ENCODE measurements around the gene FSTL3. TPM values are rescaled to one million over a fixed set of nuclear protein-coding genes. Genes with fewer than 3 reads are reported as not detected.

Gene FSTL3
- total and polyA plus RNA-seq, 2 of the 13 experiments (the other 11 are each of a cell fraction or from before 2014, with no cell fraction given): 13.5 to 15.6 TPM

DNA sequence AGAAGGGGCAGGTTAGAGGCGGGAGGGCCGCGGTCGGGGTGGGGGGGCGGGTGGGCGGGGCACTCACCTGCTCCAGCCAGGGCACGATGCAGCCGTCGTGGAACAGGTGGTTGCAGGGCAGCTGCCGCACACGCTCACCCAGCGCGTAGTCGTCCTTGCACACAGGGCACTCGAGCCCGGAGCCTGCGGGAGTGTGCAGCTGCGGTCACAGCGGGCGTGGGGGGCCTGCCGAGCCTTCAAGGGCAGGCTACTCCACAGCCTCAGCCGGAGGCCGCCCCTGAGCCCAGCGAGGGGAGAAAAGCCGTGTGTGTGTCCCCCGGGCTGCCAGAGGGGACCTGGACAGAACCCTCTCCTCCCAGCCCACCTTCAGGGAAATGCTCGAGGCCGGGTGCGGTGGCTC lies 27.9 kb upstream of the FSTL3 start (continued):
- TF ChIP-seq ZNF691 (CRISPR knock-in tag; IDR thresholded peaks at IDR 0.05; ENCODE audit: borderline replicate concordance, low read depth): no peak
- TF ChIP-seq, protein P1, sequence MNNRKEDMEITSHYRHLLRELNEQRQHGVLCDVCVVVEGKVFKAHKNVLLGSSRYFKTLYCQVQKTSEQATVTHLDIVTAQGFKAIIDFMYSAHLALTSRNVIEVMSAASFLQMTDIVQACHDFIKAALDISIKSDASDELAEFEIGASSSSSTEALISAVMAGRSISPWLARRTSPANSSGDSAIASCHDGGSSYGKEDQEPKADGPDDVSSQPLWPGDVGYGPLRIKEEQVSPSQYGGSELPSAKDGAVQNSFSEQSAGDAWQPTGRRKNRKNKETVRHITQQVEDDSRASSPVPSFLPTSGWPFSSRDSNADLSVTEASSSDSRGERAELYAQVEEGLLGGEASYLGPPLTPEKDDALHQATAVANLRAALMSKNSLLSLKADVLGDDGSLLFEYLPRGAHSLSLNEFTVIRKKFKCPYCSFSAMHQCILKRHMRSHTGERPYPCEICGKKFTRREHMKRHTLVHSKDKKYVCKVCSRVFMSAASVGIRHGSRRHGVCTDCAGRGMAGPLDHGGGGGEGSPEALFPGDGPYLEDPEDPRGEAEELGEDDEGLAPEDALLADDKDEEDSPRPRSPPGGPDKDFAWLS (CRISPR knock-in tag; IDR thresholded peaks at IDR 0.05; ENCODE audit: borderline replicate concordance): no peak
- TF ChIP-seq TAF15 (IDR thresholded peaks at IDR 0.05; ENCODE audit: low read depth, low read length, poor library complexity, severe bottlenecking): no peak
- no peak for TF ChIP-seq FOXP4 (CRISPR knock-in tag; IDR thresholded peaks at IDR 0.05)

DNA sequence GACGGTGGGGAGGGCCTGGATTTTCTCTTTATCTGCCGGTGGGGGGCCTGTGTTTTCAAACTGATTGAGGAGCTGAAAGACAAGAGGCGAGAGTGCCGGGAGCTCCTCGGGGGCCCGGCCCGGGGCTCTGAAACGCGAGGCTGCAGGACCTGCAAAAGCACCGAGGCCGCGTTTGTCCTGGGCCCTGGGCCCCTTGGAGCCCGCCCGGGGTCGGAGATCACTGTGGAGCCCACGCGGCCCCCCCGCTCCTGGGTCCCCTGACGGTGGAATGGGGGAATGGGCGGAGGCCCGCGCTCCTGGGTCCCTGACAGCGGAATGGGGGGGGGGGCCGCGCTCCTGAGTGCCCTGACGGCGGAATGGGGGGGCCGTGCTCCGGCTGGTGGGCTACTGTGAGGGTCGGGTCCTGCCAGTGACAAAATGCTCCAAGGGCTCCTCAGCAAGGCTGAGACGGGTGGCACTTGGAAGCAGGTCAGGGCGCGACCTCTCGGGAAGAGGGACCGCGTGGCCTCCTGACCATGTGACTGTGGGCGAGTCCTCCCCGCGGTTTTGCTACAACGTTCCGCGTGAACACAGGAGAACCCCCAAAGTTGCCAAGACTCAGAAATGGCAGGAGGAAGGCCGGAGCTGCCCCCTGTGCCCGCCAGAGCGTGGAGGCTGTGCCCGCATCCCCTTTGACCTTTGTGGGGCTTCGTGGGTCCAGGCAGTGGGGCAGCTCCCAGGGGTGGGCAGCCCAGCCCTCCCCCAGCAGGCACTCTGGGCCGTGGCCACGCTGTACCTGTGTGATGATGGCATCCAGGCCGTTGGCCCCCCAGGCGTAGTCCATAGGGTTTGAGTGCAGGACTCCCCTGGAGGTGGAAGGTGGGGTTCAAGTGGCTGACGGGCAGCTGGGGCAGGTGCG lies 27.0 kb upstream of the FSTL3 start:
- DNase-seq (ENCODE audit: low spot score) (no peak), FAIRE-seq (no peak), ATAC-seq (no peak)
- peaks cover 30% of the 10 kb centered on the region; the same call in 1 of the 2 replicates for H4K20me1 ChIP-seq (ENCODE audit: insufficient read depth, low read length)
- TF ChIP-seq MLLT10 (CRISPR knock-in tag; IDR thresholded peaks at IDR 0.05) (no peak), RBM22 (optimal IDR thresholded peaks at IDR 0.05; ENCODE audit: low read length) (peak; percentile 23), UBTF (CRISPR knock-in tag; IDR thresholded peaks at IDR 0.05) (no peak), RBFOX2 (IDR thresholded peaks at IDR 0.05; ENCODE audit: low read depth, low read length) (0 out of 2 replicates have a peak, but pooled peaks have one; percentile 17), AGO2 (optimal IDR thresholded peaks at IDR 0.05; ENCODE audit: low read depth, low read length) (peak; percentile 68), ZNF619 (CRISPR knock-in tag; IDR thresholded peaks at IDR 0.05) (no peak), XBP1 (CRISPR knock-in tag; IDR thresholded peaks at IDR 0.05) (no peak)
- intact Hi-C loops (cut with micrococcal nuclease; ENCODE audit: unreplicated experiment): no loop called here
- H3K4me2 ChIP-seq (ENCODE audit: low read depth, low read length): no peak overlapping the region
- H3K4me1 ChIP-seq (ENCODE audit: insufficient read depth, low read length): no peaks in the 10 kb centered on the region
- H3K27ac ChIP-seq (ENCODE audit: extremely low read length, insufficient read depth, low read length): no peak overlapping the region
- in situ Hi-C loops (cut with HindIII; ENCODE audit: extremely low pct_ligation_motif_present, low pct_unique_long_range_greater_than_20kb): no loop called here
- H3K79me2 ChIP-seq (ENCODE audit: insufficient read depth, low read length): peaks cover 21% of the 10 kb centered on the region
- H2AFZ ChIP-seq (ENCODE audit: low read length): no peak overlapping the region
- ChIA-PET CTCF (ENCODE audit: low intra/inter-chr PET ratio, low total read pairs) (no interaction called here), POLR2A (no interaction called here)
- no TSS peak for BruUV-seq (replicated peaks)
- peaks cover 34 to 57% of the 10 kb centered on the region in 2 experiments; a peak in 4 of 5 replicates for H3K36me3 ChIP-seq (replicated peaks in 1 of 2; ENCODE audit: control insufficient read depth in 1 of 2, insufficient read depth in 2 of 2, low read length in 2 of 2)
- no peak overlapping the region for H3K4me3 ChIP-seq (replicated peaks in 1 of 3; ENCODE audit: insufficient read depth in 1 of 3, low read depth in 2 of 3, low read length in 3 of 3)
- no peak overlapping the region for H3K9ac ChIP-seq (ENCODE audit: insufficient read depth, low read depth, low read length)
- 95% methylated on average over 29 of the region's 53 CpGs for WGBS (ENCODE audit: low lambda C conversion rate)
- no peaks in the 10 kb centered on the region for H3K9me3 ChIP-seq (ENCODE audit: low read length)
- H3K27me3 ChIP-seq (ENCODE audit: control insufficient read depth in 1 of 2, insufficient read depth in 2 of 2, low read length in 2 of 2): no peaks in the 10 kb centered on the region

Data from HepG2 (cell line).